NOMO-1 (cell line): Measurements from ENCODE around the gene OLFML2B.
A peak's percentile ranks its signal among the peaks of the same experiment; 100 is the strongest.
"Not testable (repeated sequence)": the region's sequence is repeated elsewhere in the genome, so short reads cannot be mapped to it uniquely, and the experiment has no call there.

Source experiments
- DNase-seq, 2 experiments: peaks; one replicate each; lab custom pipeline; 2025; ENCODE audit not compliant: unreplicated experiment in 2 of 2; lab: John Stamatoyannopoulos, UW

OLFML2B gene

GRCh38 chr1:162036163-162036562 lies 12.5 kb upstream of the OLFML2B start:
- DNase-seq, result no peak

- DNase-seq, result no peak
Observed at GRCh38 chr1:162035241-162035640, 11.6 kb upstream of the OLFML2B start.

- DNase-seq, result no peak
Observed at GRCh38 chr1:162033428-162033827, 9.8 kb upstream of the OLFML2B start.

- no peak for DNase-seq
Observed at GRCh38 chr1:162030759-162031280, 7.2 kb upstream of the OLFML2B start.

GRCh38 chr1:162029157-162029556 lies 5.5 kb upstream of the OLFML2B start:
- DNase-seq, result no peak

GRCh38 chr1:162028726-162029125 lies 5.1 kb upstream of the OLFML2B start:
- DNase-seq, result peak; percentile 76 to 90

- DNase-seq, result no peak
Observed at GRCh38 chr1:162026881-162027280, 3.2 kb upstream of the OLFML2B start.

GRCh38 chr1:162025541-162025940 lies 1.9 kb upstream of the OLFML2B start:
- no peak for DNase-seq

GRCh38 chr1:162023181-162023546 lies 505 bp downstream of the OLFML2B start:
- no peak for DNase-seq

GRCh38 chr1:162022626-162023025 lies 1.0 kb downstream of the OLFML2B start:
- DNase-seq, result no peak

- no peak for DNase-seq
Observed at GRCh38 chr1:162021124-162021523, 2.5 kb downstream of the OLFML2B start.

GRCh38 chr1:162020150-162020549 lies 3.5 kb downstream of the OLFML2B start:
- DNase-seq, result no peak

GRCh38 chr1:162019446-162019845 lies 4.2 kb downstream of the OLFML2B start:
- no peak for DNase-seq

GRCh38 chr1:162019006-162019405 lies 4.7 kb downstream of the OLFML2B start:
- no peak for DNase-seq

- DNase-seq, result no peak
Observed at GRCh38 chr1:162018418-162018817, 5.3 kb downstream of the OLFML2B start.

- DNase-seq, result not testable (repeated sequence)
Observed at GRCh38 chr1:162017791-162018190, 5.9 kb downstream of the OLFML2B start.

- no peak for DNase-seq
Observed at GRCh38 chr1:162016631-162017030, 7.0 kb downstream of the OLFML2B start.

- no peak for DNase-seq
Observed at GRCh38 chr1:162015196-162015595, 8.5 kb downstream of the OLFML2B start.

- no peak for DNase-seq
Observed at GRCh38 chr1:162014202-162014601, 9.5 kb downstream of the OLFML2B start.

GRCh38 chr1:162013289-162013688 lies 10.4 kb downstream of the OLFML2B start:
- DNase-seq, result no peak

- no peak for DNase-seq
Observed at GRCh38 chr1:162011337-162012012, 12.2 kb downstream of the OLFML2B start.

GRCh38 chr1:162010175-162010506 lies 13.5 kb downstream of the OLFML2B start:
- DNase-seq, result no peak
